ENCODE results near the gene VOPP1. TPM values are rescaled to one million over a fixed set of nuclear protein-coding genes. Genes with fewer than 3 reads are reported as not detected.

Gene VOPP1
- total and polyA plus RNA-seq, 7 donors, result 16.3 to 45.7 (median 29.7) TPM

- ATAC-seq (peak; percentile 42 to 71 (median 48)), DNase-seq (peak in 1 of 2 donors; percentile 23)
- Histone ChIP-seq H3K36me3 (ENCODE audit: insufficient read depth in 1 of 2, low read depth in 1 of 2) (no peaks in the 10 kb centered on the region), H3K4me3 (no peak overlapping the region), H3K27me3 (ENCODE audit: insufficient read depth in 3 of 3, low read length in 2 of 3) (no peaks in the 10 kb centered on the region), H3K9me3 (no peaks in the 10 kb centered on the region), H3K4me1 (peaks cover 29% of the 10 kb centered on the region), H3K27ac (peak overlapping the region; percentile 36)
- TF ChIP-seq, protein P1, sequence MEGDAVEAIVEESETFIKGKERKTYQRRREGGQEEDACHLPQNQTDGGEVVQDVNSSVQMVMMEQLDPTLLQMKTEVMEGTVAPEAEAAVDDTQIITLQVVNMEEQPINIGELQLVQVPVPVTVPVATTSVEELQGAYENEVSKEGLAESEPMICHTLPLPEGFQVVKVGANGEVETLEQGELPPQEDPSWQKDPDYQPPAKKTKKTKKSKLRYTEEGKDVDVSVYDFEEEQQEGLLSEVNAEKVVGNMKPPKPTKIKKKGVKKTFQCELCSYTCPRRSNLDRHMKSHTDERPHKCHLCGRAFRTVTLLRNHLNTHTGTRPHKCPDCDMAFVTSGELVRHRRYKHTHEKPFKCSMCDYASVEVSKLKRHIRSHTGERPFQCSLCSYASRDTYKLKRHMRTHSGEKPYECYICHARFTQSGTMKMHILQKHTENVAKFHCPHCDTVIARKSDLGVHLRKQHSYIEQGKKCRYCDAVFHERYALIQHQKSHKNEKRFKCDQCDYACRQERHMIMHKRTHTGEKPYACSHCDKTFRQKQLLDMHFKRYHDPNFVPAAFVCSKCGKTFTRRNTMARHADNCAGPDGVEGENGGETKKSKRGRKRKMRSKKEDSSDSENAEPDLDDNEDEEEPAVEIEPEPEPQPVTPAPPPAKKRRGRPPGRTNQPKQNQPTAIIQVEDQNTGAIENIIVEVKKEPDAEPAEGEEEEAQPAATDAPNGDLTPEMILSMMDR (IDR thresholded peaks at IDR 0.05), result no peak
- WGBS, 3 donors, result 9 to 42% (median 25%) methylated on average over 10 of the region's 10 CpGs
- intact Hi-C loops (cut with DNase I), result loop anchor here (10.0 kb wide), 2 partner anchors 155 to 635 kb away; no protein-coding TSS in a partner anchor
Observed at GRCh38 chr7:55439627-55440026, 132.7 kb downstream of the VOPP1 start.

DNA sequence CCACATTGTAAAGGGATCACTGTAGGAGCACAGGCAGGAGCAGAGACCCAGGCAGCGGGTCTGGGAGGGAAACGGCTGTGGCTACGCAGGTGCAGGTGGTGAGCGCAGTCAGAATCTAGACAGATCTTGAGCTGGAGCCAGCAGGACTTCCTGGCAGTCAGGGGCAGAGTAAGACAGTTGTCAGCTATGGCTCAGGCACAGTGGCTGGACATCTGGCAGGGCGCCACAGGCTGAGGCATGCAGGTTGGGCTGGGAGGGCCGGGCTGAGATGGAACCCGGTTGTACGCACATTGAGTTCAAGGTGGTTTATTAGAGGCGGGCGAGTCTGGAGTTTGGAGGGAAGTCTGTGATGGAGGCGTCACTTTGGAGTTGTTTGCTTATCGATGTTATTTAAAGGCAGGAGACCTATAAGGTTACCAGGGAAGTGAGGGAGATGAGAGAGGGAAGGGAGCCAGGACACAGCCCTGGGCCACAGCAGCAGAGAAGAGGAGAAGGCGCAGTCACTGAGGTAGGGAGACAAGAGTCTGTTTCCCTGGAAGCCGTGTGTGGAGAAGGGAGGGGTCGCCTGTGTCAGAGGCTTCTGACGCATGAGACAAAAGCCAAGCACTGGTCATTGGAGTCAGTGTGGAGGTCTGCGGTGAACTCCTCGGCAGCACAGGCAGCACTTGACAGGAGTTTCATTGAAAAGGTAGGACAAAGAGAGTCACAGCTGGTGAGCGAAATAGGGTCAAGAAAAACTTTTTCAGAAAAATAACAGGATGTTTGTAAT is 133.4 kb downstream of the VOPP1 start:
- ATAC-seq (peak; percentile 82 to 90 (median 88)), DNase-seq (peak; percentile 75 to 81)
- 28 to 34% (median 30%) methylated on average over 19 of the region's 19 CpGs for WGBS, 3 donors
- intact Hi-C loops (cut with DNase I), result loop anchor here (10.0 kb wide), 2 partner anchors 156 to 636 kb away; no protein-coding TSS in a partner anchor
- Histone ChIP-seq H3K36me3 (ENCODE audit: insufficient read depth in 1 of 2, low read depth in 1 of 2) (no peaks in the 10 kb centered on the region), H3K4me1 (peaks cover 29% of the 10 kb centered on the region), H3K9me3 (no peaks in the 10 kb centered on the region), H3K27me3 (ENCODE audit: insufficient read depth in 3 of 3, low read length in 2 of 3) (no peaks in the 10 kb centered on the region), H3K27ac (peak overlapping the region; percentile 58), H3K4me3 (no peak overlapping the region)
- TF ChIP-seq, protein P1 (IDR thresholded peaks at IDR 0.05), result no peak

GRCh38 chr7:55438085-55438756 is 134.1 kb downstream of the VOPP1 start:
- Histone ChIP-seq H3K27ac (peak overlapping the region; percentile 58), H3K36me3 (ENCODE audit: insufficient read depth in 1 of 2, low read depth in 1 of 2) (no peaks in the 10 kb centered on the region), H3K9me3 (no peaks in the 10 kb centered on the region), H3K4me1 (peaks cover 29% of the 10 kb centered on the region), H3K27me3 (ENCODE audit: insufficient read depth in 3 of 3, low read length in 2 of 3) (no peaks in the 10 kb centered on the region), H3K4me3 (no peak overlapping the region)
- peak in 1 of 4 donors; percentile 1 for ATAC-seq
- WGBS, 3 donors, result 87 to 94% (median 88%) methylated on average over 13 of the region's 13 CpGs
- DNase-seq, result no peak
- TF ChIP-seq, protein P1 (IDR thresholded peaks at IDR 0.05), result no peak
- intact Hi-C loops (cut with DNase I), result loop anchor here (10.0 kb wide), 2 partner anchors 157 to 637 kb away; no protein-coding TSS in a partner anchor

DNA sequence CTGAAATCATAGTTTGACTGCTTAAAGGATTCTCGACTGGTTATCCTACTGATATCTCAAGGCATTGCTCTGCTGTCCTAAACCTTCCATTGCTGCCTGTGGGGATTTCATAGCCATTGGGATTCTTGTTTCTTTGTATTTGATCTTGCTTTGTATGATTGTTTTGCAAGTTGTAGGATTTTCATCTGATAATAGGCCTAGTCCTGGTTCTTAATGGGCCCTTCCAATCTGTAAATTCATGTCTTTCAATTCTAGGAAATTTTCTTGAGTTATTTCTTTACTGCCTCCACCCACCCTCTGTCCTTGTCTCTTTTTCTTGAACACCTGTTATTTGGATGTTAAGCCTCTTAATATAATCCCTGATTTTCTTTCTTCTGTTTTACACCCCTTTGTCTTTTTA is 134.9 kb downstream of the VOPP1 start:
- Histone ChIP-seq H3K27ac (no peak overlapping the region), H3K4me1 (peaks cover 29% of the 10 kb centered on the region), H3K36me3 (ENCODE audit: insufficient read depth in 1 of 2, low read depth in 1 of 2) (peaks cover 0 to 3% of the 10 kb centered on the region in 2 donors), H3K4me3 (no peak overlapping the region), H3K27me3 (ENCODE audit: insufficient read depth in 3 of 3, low read length in 2 of 3) (no peaks in the 10 kb centered on the region), H3K9me3 (no peaks in the 10 kb centered on the region)
- TF ChIP-seq, protein P1 (IDR thresholded peaks at IDR 0.05), result no peak
- no peak for DNase-seq
- intact Hi-C loops (cut with DNase I), result loop anchor here (10.0 kb wide), 2 partner anchors 157 to 637 kb away; no protein-coding TSS in a partner anchor
- WGBS, 3 donors, result 98 to 100% (median 100%) methylated on average over 1 of the region's 1 CpG
- no peak for ATAC-seq

All from psoas muscle (tissue), 8 donors.